Mesothelial cell of epicardium (in vitro differentiated cells): ENCODE measurements around the gene GRM1. TPM values are rescaled to one million over a fixed set of nuclear protein-coding genes. Genes with fewer than 3 reads are reported as not detected.

ENCODE experiments used
- DNase-seq, 2 experiments: peaks; one replicate each; pipeline ENCODE4 v3.0.0; 2021; ENCODE audit warnings: low spot score in 2 of 2; ENCODE audit not compliant: unreplicated experiment in 2 of 2
- H3K27ac Mint-ChIP-seq: 2 replicates; pipeline ENCODE4 v1.8.0; 2021; ENCODE audit warnings: mixed read lengths
- H3K27me3 Mint-ChIP-seq: 2 replicates; pipeline ENCODE4 v1.8.0; 2021; ENCODE audit warnings: low read depth, mixed read lengths
- H3K36me3 Mint-ChIP-seq: 2 replicates; pipeline ENCODE4 v1.8.0; 2021; ENCODE audit warnings: mixed read lengths
- H3K4me1 Mint-ChIP-seq: 2 replicates; pipeline ENCODE4 v1.8.0; 2021; ENCODE audit warnings: mixed read lengths
- H3K4me3 Mint-ChIP-seq: 2 replicates; pipeline ENCODE4 v1.8.0; 2021; ENCODE audit warnings: mild to moderate bottlenecking, moderate library complexity, mixed read lengths
- H3K9me3 Mint-ChIP-seq: 2 replicates; pipeline ENCODE4 v1.8.0; 2021; ENCODE audit warnings: mixed read lengths
- total RNA-seq: library from RNA; stranded (reverse); gene quantifications from 3 replicates; pipeline ENCODE4 v1.2.1, GENCODE V29; 2021
- TF ChIP-seq, protein P1 (sequence below): fragments of 200-600 bp; sonication (generic); IDR thresholded peaks from one replicate; pipeline ENCODE4 v1.5.0; 2021; ENCODE audit warnings: antibody characterized with exemption; ENCODE audit not compliant: unreplicated experiment

GRM1 gene
- total RNA-seq, 1 donor from 2014 or later = 0.16 TPM

DNA sequence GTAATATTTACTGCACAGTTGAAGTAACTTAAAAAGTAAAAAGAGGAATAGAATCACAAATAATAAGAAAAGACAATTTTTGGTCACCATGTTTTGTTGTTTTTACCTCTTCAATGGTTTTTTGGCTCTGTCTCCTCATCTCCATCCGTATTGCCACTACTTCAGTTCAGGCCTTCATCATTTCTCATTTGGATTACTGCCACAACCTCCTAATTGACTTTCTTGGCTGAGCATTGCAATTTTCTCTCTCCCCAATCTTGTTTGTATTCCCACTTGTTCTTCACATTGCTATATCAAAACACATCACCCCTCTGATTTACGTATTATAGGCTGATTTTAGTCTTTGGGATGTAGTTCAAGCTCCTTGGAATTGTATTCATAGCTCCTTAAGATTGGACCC, 161.7 kb downstream of the GRM1 start:
- Mint-ChIP-seq H3K27me3 (peaks cover 14% of the 10 kb centered on the region), H3K4me1 (no peaks in the 10 kb centered on the region), H3K27ac (no peak overlapping the region), H3K4me3 (no peak overlapping the region), H3K9me3 (no peaks in the 10 kb centered on the region), H3K36me3 (no peaks in the 10 kb centered on the region)
- DNase-seq = no peak
- TF ChIP-seq, protein P1, sequence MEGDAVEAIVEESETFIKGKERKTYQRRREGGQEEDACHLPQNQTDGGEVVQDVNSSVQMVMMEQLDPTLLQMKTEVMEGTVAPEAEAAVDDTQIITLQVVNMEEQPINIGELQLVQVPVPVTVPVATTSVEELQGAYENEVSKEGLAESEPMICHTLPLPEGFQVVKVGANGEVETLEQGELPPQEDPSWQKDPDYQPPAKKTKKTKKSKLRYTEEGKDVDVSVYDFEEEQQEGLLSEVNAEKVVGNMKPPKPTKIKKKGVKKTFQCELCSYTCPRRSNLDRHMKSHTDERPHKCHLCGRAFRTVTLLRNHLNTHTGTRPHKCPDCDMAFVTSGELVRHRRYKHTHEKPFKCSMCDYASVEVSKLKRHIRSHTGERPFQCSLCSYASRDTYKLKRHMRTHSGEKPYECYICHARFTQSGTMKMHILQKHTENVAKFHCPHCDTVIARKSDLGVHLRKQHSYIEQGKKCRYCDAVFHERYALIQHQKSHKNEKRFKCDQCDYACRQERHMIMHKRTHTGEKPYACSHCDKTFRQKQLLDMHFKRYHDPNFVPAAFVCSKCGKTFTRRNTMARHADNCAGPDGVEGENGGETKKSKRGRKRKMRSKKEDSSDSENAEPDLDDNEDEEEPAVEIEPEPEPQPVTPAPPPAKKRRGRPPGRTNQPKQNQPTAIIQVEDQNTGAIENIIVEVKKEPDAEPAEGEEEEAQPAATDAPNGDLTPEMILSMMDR = no peak

- no peak for DNase-seq
- Mint-ChIP-seq H3K27me3 (peaks cover 14% of the 10 kb centered on the region), H3K36me3 (no peaks in the 10 kb centered on the region), H3K4me3 (no peak overlapping the region), H3K9me3 (no peaks in the 10 kb centered on the region), H3K4me1 (no peaks in the 10 kb centered on the region), H3K27ac (no peak overlapping the region)
- TF ChIP-seq, protein P1 = no peak
Observed at GRCh38 chr6:146191166-146191565, 162.3 kb downstream of the GRM1 start.

- TF ChIP-seq, protein P1 = no peak
Observed at GRCh38 chr6:146191612-146192011, 162.8 kb downstream of the GRM1 start.

DNA sequence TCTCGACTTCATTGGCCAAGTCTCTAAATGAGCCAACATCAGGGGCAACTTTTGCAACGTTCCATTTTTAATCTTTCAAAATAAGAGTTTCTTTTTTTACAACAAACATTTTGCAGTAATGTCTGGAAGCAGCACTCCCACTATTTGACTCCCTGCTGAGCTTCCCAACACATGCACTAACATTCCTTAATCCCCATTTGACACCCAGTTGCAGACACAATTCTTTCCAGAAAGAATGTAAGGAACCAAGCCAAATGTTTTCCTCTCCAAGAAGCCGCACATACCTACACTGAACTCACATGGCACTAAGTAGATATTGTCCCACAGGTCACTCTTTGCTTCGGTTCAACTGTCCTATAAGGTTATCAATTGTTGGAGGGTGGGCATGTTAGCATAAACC, 165.6 kb downstream of the GRM1 start:
- H3K4me3 Mint-ChIP-seq = no peak overlapping the region
- H3K9me3 Mint-ChIP-seq = no peaks in the 10 kb centered on the region
- no peaks in the 10 kb centered on the region for H3K36me3 Mint-ChIP-seq
- H3K27ac Mint-ChIP-seq = no peak overlapping the region
- peaks cover 7% of the 10 kb centered on the region for H3K27me3 Mint-ChIP-seq
- TF ChIP-seq, protein P1 = no peak
- DNase-seq = no peak
- H3K4me1 Mint-ChIP-seq = no peaks in the 10 kb centered on the region

More at GRCh38 chr6:146191612-146192011, 162.8 kb downstream of the GRM1 start:
- no peak for DNase-seq
- peaks cover 14% of the 10 kb centered on the region for H3K27me3 Mint-ChIP-seq
- H3K9me3 Mint-ChIP-seq = no peaks in the 10 kb centered on the region
- H3K4me3 Mint-ChIP-seq = no peak overlapping the region
- H3K36me3 Mint-ChIP-seq = no peaks in the 10 kb centered on the region
- H3K27ac Mint-ChIP-seq = no peak overlapping the region
- no peaks in the 10 kb centered on the region for H3K4me1 Mint-ChIP-seq

DNA sequence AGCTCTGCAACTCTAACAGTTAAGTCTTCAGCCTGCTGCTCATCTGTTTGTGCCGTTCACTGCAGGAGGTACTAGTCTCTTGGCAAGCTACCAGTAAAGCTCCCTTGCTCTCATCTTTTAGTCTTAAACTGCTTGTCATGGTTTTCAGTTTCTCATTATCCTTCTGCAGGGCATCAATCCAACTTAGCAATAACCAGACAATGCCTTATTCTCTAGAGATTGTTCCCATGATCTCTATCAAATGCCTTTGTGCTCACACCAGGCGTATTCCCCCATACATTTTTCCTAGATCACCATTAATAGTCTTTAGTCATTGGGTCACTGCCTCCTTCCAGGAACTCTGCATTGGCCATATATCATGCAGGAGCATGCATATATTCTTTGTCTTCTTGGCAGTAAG, 171.3 kb downstream of the GRM1 start:
- Mint-ChIP-seq H3K4me3 (no peak overlapping the region), H3K36me3 (no peaks in the 10 kb centered on the region), H3K27ac (no peak overlapping the region), H3K4me1 (no peaks in the 10 kb centered on the region), H3K9me3 (no peaks in the 10 kb centered on the region), H3K27me3 (peaks cover 3% of the 10 kb centered on the region)
- TF ChIP-seq, protein P1 = no peak
- no peak for DNase-seq

GRCh38 chr6:146202570-146202969, 173.7 kb downstream of the GRM1 start:
- no peaks in the 10 kb centered on the region for H3K4me1 Mint-ChIP-seq
- peaks cover 10% of the 10 kb centered on the region for H3K27me3 Mint-ChIP-seq
- H3K9me3 Mint-ChIP-seq = no peaks in the 10 kb centered on the region
- TF ChIP-seq, protein P1 = no peak
- H3K27ac Mint-ChIP-seq = no peak overlapping the region
- no peak for DNase-seq
- no peak overlapping the region for H3K4me3 Mint-ChIP-seq
- H3K36me3 Mint-ChIP-seq = no peaks in the 10 kb centered on the region
